Motor neuron (in vitro differentiated cells): ENCODE data around the gene IGSF9. TPM values are rescaled to one million over a fixed set of nuclear protein-coding genes. Genes with fewer than 3 reads are reported as not detected.

Experiments used
- ATAC-seq, 8 experiments: fragments of 200-7000 bp; cut with Tn5 transposase; replicated peaks in 6 of 8; 2 replicates each; pipeline ENCODE4 v1.8.0; 2021; ENCODE audit warnings: mild to moderate bottlenecking in 8 of 8, moderate library complexity in 8 of 8
- H3K27ac ChIP-seq, 2 donors: fragments of 250-450 bp; sonication (Bioruptor Pico); 2 replicates each; pipeline ENCODE4 v1.9.0; 2021; ENCODE audit warnings: antibody characterized with exemption in 2 of 2, mild to moderate bottlenecking in 2 of 2, moderate library complexity in 1 of 2
- H3K4me1 ChIP-seq, 2 donors: fragments of 250-450 bp; sonication (Bioruptor Pico); replicated peaks in 1 of 2; 2 replicates each; pipeline ENCODE4 v1.6.1; 2021; ENCODE audit warnings: antibody characterized with exemption in 2 of 2, mild to moderate bottlenecking in 2 of 2, moderate library complexity in 1 of 2
- H3K4me3 ChIP-seq, 5 donors: fragments of 250-450 bp; sonication (Bioruptor Pico); 2 replicates each; pipeline ENCODE4 v1.9.0; 2021; ENCODE audit warnings: antibody characterized with exemption in 5 of 5, mild to moderate bottlenecking in 5 of 5, moderate library complexity in 4 of 5
- WGBS, 10 experiments: fragments of 450-650 bp; shearing (Covaris generic); methylation state at CpG; one replicate each; pipeline ENCODE4 v1.0.0; 2022; 5-methylcytosine and 5-hydroxymethylcytosine counted together
- in situ Hi-C, 9 experiments: fragments of 400-800 bp; cut with MboI; loops; one replicate each; pipeline ENCODE4 v1.15.0; 2021; ENCODE audit warnings: low sequenced_read_pairs in 9 of 9, low pct_unique_long_range_greater_than_20kb in 2 of 9; ENCODE audit not compliant: unreplicated experiment in 9 of 9
- total RNA-seq, 8 experiments: library from RNA; unstranded; fragments of 300-600 nt; gene quantifications; 2 replicates each; pipeline versions ENCODE4 v1.2.3 to v1.2.4, GENCODE V29; 2022

Gene IGSF9, protein sequence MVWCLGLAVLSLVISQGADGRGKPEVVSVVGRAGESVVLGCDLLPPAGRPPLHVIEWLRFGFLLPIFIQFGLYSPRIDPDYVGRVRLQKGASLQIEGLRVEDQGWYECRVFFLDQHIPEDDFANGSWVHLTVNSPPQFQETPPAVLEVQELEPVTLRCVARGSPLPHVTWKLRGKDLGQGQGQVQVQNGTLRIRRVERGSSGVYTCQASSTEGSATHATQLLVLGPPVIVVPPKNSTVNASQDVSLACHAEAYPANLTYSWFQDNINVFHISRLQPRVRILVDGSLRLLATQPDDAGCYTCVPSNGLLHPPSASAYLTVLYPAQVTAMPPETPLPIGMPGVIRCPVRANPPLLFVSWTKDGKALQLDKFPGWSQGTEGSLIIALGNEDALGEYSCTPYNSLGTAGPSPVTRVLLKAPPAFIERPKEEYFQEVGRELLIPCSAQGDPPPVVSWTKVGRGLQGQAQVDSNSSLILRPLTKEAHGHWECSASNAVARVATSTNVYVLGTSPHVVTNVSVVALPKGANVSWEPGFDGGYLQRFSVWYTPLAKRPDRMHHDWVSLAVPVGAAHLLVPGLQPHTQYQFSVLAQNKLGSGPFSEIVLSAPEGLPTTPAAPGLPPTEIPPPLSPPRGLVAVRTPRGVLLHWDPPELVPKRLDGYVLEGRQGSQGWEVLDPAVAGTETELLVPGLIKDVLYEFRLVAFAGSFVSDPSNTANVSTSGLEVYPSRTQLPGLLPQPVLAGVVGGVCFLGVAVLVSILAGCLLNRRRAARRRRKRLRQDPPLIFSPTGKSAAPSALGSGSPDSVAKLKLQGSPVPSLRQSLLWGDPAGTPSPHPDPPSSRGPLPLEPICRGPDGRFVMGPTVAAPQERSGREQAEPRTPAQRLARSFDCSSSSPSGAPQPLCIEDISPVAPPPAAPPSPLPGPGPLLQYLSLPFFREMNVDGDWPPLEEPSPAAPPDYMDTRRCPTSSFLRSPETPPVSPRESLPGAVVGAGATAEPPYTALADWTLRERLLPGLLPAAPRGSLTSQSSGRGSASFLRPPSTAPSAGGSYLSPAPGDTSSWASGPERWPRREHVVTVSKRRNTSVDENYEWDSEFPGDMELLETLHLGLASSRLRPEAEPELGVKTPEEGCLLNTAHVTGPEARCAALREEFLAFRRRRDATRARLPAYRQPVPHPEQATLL
- 10 to 100 TPM in 2 of 8 experiments, 1 to 10 TPM in 4, under 1 TPM in 2; 0.59 to 16.2 (median 3.4) TPM for total RNA-seq

- 0 to 21% (median 5%) methylated on average over 5 to 9 of the region's 58 CpGs; no CpG with 5 or more reads in 6 of the 10 experiments for WGBS, 10 experiments
- H3K27ac ChIP-seq: no peak within 1 kb of the TSS
- in situ Hi-C loops: loop anchor here in 3 of 9 experiments (25.0 kb wide), 3 partner anchors 142 to 292 kb away; partner anchors contain the start of genes IGSF8 (in 2 of the 3), KCNJ9 (in 2 of the 3) and DUSP23 (in 1 of the 3)
- H3K4me1 ChIP-seq: peaks cover 41 to 44% of the 10 kb centered on the region in 2 donors
- ATAC-seq: peak; percentile 90 to 98 (median 92)
- peak within 1 kb of the TSS; percentile 43 to 59 (median 52) for H3K4me3 ChIP-seq
Measured at GRCh38 chr1:159945483-159946241, at the start of gene IGSF9. TSS of gene IGSF9 (minus strand) at chr1:159945613. CDS start at chr1:159943454, 2,159 bp downstream.

DNA sequence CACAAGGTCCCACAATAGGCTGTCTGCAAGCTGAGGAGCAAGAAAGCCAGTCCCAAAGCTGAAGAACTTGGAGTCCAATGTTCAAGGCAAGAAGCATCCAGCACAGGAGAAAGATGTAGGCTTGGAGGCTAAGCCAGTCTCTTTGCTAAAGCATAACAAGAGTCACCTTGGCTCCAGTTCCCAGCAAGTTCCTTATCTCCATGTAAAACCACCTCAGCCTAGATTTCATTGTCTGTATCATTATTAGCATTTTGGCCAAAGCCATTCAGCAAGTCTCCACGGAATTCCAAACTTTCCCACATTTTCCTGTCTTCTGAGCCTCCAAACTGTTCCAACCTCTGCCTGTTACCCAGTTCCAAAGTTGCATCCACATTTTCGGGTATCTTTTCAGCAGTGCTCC, 49.5 kb upstream of the IGSF9 start:
- WGBS, 10 experiments: 39 to 94% (median 62%) methylated on average over 1 to 2 of the region's 2 CpGs; no CpG with 5 or more reads in 2 of the 10 experiments
- in situ Hi-C loops: loop anchor here in 2 of 9 experiments (25.0 kb wide), 2 partner anchors 158 to 208 kb away; partner anchors contain the start of genes DUSP23 (in 1 of the 2) and SLAMF8 (in 1 of the 2)
- H3K4me1 ChIP-seq: peaks cover 0 to 4% of the 10 kb centered on the region in 2 donors
- no peak overlapping the region for H3K27ac ChIP-seq
- H3K4me3 ChIP-seq: no peak overlapping the region
- ATAC-seq: no peak

- in situ Hi-C loops: loop anchor here in 2 of 9 experiments (25.0 kb wide), 2 partner anchors 157 to 207 kb away; partner anchors contain the start of genes DUSP23 (in 1 of the 2) and SLAMF8 (in 1 of the 2)
- ATAC-seq: no peak
- WGBS, 10 experiments: 22 to 100% (median 79%) methylated on average over 1 to 2 of the region's 2 CpGs
- Histone ChIP-seq H3K4me3 (no peak overlapping the region), H3K27ac (no peak overlapping the region), H3K4me1 (peaks cover 0 to 4% of the 10 kb centered on the region in 2 donors)
Measured at GRCh38 chr1:159993911-159994310, 48.5 kb upstream of the IGSF9 start.

GRCh38 chr1:159992161-159992560, 46.7 kb upstream of the IGSF9 start:
- H3K4me1 ChIP-seq: peaks cover 0 to 4% of the 10 kb centered on the region in 2 donors
- H3K27ac ChIP-seq: no peak overlapping the region
- WGBS, 10 experiments: 80 to 100% (median 87%) methylated on average over 1 of the region's 1 CpG; no CpG with 5 or more reads in 6 of the 10 experiments
- in situ Hi-C loops: loop anchor here in 2 of 9 experiments (25.0 kb wide), 2 partner anchors 155 to 205 kb away; partner anchors contain the start of genes DUSP23 (in 1 of the 2) and SLAMF8 (in 1 of the 2)
- peak in 1 of 8 experiments; percentile 47 for ATAC-seq
- H3K4me3 ChIP-seq: no peak overlapping the region

DNA sequence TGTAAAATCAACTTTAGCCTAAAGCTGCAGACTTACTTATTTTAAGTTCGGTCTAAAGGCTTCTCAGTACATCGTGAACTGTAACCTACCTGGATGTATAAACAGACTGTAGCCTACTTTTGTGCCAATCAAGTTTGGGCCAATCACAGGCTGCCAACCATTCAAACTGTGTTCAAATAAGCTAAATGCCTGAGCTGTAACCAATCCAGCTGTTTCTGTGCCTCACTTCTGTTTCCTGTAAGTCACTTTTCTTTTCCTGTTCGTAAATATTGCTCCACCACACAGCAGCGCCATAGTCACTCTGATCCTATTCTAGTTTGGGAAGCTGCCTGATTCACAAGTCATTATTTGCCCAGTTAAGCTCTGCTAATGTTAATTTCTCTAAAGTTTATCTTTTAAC, 46.1 kb upstream of the IGSF9 start:
- 14 to 100% (median 83%) methylated on average over 1 to 4 of the region's 4 CpGs for WGBS, 10 experiments
- Histone ChIP-seq H3K27ac (no peak overlapping the region), H3K4me1 (peaks cover 0 to 4% of the 10 kb centered on the region in 2 donors), H3K4me3 (no peak overlapping the region)
- peak in 1 of 8 experiments; percentile 50 for ATAC-seq
- in situ Hi-C loops: loop anchor here in 2 of 9 experiments (25.0 kb wide), 2 partner anchors 154 to 204 kb away; partner anchors contain the start of genes DUSP23 (in 1 of the 2) and SLAMF8 (in 1 of the 2)

GRCh38 chr1:159990005-159990404, 44.6 kb upstream of the IGSF9 start:
- Histone ChIP-seq H3K4me1 (peaks cover 0 to 4% of the 10 kb centered on the region in 2 donors), H3K27ac (no peak overlapping the region), H3K4me3 (no peak overlapping the region)
- WGBS, 10 experiments: 29 to 100% (median 80%) methylated on average over 1 to 5 of the region's 5 CpGs; no CpG with 5 or more reads in 1 of the 10 experiments
- ATAC-seq: peak in 1 of 8 experiments; percentile 43
- in situ Hi-C loops: loop anchor here in 2 of 9 experiments (25.0 kb wide), 2 partner anchors 153 to 203 kb away; partner anchors contain the start of genes DUSP23 (in 1 of the 2) and SLAMF8 (in 1 of the 2)

- WGBS, 10 experiments: 0 to 90% (median 83%) methylated on average over 1 to 3 of the region's 3 CpGs; no CpG with 5 or more reads in 2 of the 10 experiments
- ATAC-seq: peak in 3 of 8 experiments; percentile 47 to 95 (median 70)
- Histone ChIP-seq H3K4me1 (peaks cover 0 to 4% of the 10 kb centered on the region in 2 donors), H3K27ac (no peak overlapping the region), H3K4me3 (no peak overlapping the region)
- in situ Hi-C loops: loop anchor here in 2 of 9 experiments (25.0 kb wide), 2 partner anchors 152 to 202 kb away; partner anchors contain the start of genes DUSP23 (in 1 of the 2) and SLAMF8 (in 1 of the 2)
Measured at GRCh38 chr1:159989581-159989980, 44.2 kb upstream of the IGSF9 start.

DNA sequence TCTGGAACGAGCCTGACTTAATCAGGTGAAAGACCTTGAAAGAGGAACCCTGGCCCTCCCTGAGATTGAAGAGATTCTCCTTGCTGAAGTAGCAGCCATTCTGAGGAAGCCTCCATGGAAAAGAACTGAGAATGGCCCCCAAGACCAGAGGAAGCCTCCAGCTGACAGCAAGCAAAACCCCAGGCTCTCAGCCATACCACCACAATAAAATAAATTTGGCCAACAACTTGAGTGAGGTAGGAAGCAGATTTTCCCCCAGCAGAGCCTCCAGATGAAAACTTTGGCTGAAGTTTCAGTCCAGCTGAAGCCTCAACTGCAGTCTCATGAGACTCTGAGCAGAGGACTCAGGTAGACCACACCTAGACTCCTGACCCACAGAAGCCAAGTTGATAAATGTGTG, 42.6 kb upstream of the IGSF9 start:
- Histone ChIP-seq H3K27ac (no peak overlapping the region), H3K4me1 (peaks cover 0 to 4% of the 10 kb centered on the region in 2 donors), H3K4me3 (no peak overlapping the region)
- in situ Hi-C loops: loop anchor here in 2 of 9 experiments (25.0 kb wide), 2 partner anchors 151 to 201 kb away; partner anchors contain the start of genes DUSP23 (in 1 of the 2) and SLAMF8 (in 1 of the 2)
- ATAC-seq: no peak
- WGBS, 10 experiments: 0 to 86% (median 57%) methylated on average over 1 of the region's 1 CpG; no CpG with 5 or more reads in 6 of the 10 experiments

- WGBS, 10 experiments: 40 to 100% (median 86%) methylated on average over 1 to 4 of the region's 4 CpGs; no CpG with 5 or more reads in 2 of the 10 experiments
- ATAC-seq: no peak
- no peak overlapping the region for H3K27ac ChIP-seq
- H3K4me1 ChIP-seq: peaks cover 0 to 4% of the 10 kb centered on the region in 2 donors
- in situ Hi-C loops: loop anchor here in 2 of 9 experiments (25.0 kb wide), 2 partner anchors 150 to 200 kb away; partner anchors contain the start of genes DUSP23 (in 1 of the 2) and SLAMF8 (in 1 of the 2)
- H3K4me3 ChIP-seq: no peak overlapping the region
Measured at GRCh38 chr1:159987186-159987585, 41.8 kb upstream of the IGSF9 start.

- Histone ChIP-seq H3K27ac (no peak overlapping the region), H3K4me3 (no peak overlapping the region), H3K4me1 (peaks cover 0 to 4% of the 10 kb centered on the region in 2 donors)
- ATAC-seq: no peak
- WGBS, 10 experiments: 60 to 100% (median 83%) methylated on average over 1 of the region's 1 CpG; no CpG with 5 or more reads in 4 of the 10 experiments
- in situ Hi-C loops: loop anchor here in 2 of 9 experiments (25.0 kb wide), 2 partner anchors 149 to 199 kb away; partner anchors contain the start of genes DUSP23 (in 1 of the 2) and SLAMF8 (in 1 of the 2)
Measured at GRCh38 chr1:159986531-159986930, 41.1 kb upstream of the IGSF9 start.
